HG02852 (cell line): Measurements from ENCODE around the gene FGFBP3.
"Not testable (repeated sequence)": the region's sequence is repeated elsewhere in the genome, so short reads cannot be mapped to it uniquely, and the experiment has no call there.

Source experiments
- ATAC-seq: cut with Tn5 transposase; IDR thresholded peaks from one replicate; pipeline ENCODE4 v1.9.1; 2021; ENCODE audit warnings: mild to moderate bottlenecking, moderate library complexity; ENCODE audit not compliant: unreplicated experiment

Gene FGFBP3

GRCh38 chr10:91901784-91902677 lies 7.3 kb downstream of the FGFBP3 start:
- no peak for ATAC-seq

DNA sequence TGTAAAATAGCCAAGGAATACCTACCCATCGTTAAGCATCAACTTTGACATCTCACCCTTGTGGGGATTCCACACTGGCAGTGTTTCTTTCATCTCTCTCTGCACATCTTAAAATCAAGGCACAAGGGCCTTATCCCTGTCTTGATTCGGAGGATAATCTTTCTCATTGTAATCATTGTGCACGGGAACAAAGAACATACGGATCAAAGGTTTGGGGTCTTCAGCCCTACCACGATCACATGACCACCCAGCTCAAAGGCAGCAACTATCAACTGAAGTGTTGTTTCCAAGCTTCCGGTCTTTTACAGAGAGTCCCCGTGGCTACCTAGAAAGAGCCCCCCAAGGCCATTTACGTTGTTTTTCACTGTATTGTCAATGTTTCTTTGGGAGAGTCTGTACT lies 11.9 kb downstream of the FGFBP3 start:
- ATAC-seq = no peak

- no peak for ATAC-seq
Observed at GRCh38 chr10:91896212-91896756, 13.0 kb downstream of the FGFBP3 start.

DNA sequence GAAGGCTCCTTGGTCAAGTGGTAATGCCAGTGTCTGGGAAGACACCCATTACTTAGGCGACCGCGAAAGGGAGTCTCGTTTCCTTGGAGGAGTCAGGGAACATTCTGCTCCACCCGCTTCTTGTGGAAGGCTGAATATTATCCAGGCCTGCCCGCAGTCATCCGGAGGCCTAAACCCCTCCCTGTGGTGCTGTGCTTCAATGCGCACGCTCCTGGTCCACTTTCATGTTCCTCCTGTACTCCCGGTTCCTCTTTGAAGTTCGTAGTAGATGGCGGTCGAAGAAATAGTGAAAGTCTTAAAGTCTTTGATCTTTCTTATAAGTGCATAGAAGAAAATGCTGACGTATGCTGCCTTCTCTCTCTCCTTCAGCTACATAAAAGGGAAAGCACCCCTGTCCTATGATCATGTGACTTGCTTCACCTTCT lies 15.0 kb downstream of the FGFBP3 start:
- not testable (repeated sequence) for ATAC-seq

DNA sequence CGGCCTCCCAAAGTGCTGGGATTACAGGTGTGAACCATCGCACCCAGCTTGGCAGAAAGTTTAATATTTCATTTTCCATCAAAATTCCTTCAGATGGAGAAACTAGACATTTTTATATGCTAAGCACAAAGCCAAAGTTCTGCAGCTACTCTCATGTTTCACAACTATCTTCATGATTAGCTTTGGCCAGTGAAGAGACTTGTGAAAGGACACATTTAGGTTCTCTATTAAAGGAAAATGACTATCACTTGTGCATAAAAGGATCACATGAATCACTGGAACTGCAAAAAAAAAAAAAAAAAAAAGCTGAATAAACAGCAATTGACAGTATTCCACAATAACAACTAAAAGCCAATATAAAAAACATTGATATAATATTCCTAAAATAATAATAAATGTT lies 16.2 kb downstream of the FGFBP3 start:
- no peak for ATAC-seq

DNA sequence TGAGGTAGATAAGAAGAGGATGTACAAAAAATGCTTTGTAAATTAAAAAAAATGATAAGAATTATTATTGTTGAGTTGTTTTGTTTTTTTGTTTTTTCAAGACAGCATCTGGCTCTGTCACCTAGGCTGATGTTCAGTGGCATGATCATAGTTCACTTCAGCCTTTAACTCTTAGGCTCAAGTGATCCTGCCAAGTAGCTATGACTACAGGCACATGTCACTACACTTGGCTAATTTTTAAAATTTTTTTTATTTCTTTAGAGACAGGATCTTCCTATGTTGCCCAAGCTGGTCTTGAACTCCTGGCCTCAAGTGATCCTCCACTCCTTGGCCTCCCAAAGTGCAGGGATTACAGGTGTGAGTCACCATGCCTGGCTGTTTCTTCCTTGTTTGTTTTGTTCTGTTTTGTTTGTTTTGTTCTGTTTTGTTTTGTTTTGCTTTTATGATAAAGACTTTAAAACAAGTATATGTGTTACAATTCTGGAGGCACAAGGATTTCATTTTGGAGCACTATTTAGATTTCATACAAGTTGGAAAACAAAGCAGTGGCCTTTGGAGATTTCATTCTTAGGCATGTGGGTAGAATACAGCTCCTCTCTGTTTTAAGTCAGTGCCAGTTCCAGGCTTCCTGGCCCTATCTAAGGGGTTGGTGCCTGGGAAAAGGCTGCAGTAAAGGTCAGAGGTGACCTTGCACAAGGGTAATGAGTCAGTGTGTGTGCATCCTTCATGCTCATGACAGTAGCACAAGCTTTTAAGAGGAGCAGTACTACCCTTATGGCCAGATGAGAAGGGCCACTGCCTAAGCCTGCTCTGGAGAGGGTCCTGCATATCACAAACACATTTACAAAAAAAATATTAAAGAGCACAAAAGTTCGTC lies 17.9 kb downstream of the FGFBP3 start:
- no peak for ATAC-seq

- no peak for ATAC-seq
Observed at GRCh38 chr10:91887272-91888076, 21.8 kb downstream of the FGFBP3 start.

DNA sequence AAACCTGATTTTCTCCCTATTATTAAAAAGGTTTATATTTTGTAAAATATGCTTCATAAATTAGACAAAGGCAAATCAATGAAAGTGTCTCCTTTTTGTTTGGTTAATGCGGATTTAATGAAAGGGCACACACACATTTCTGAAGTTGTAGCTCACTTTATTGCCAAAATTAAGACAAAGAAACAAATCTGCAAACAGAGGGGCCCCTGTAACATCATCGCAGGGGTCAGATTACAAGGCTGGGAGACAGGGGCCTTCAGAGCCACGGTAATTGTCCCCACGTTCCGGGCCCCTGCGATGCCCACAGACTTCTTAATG lies 22.4 kb downstream of the FGFBP3 start:
- ATAC-seq = no peak

DNA sequence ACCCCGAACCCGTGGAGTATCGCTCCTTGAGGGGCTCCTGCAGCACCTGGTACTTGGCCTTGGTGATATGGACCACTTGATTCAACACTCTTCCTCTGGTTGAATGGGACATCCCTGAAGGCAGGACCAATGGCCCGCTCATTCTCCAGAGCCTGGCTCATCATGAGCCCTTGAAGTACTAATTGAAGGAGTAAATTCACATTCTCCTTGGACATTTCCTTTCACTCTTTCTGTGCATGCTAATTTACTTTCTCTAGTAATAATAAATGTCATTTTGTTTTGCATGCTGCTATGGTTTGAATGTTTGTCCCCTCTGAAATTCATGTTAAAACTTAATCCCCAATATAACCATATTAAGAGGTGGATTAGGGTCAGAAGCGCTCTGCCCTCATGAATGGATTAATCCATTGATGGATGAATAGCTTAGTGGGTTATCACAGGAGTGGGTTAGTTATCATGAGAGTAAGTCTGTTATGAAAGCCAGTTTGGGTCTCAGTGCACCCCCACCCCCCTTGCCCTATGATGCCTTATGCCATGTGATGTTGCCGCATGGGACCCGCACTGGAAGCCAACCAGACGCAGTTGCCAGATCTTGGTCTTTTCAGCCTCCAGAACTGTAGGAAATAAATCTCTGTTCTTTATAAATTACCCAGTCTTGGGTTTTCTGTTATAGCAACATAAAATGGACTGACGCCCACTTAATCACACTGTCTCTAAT lies 23.8 kb downstream of the FGFBP3 start:
- no peak for ATAC-seq

GRCh38 chr10:91884536-91884935 lies 24.8 kb downstream of the FGFBP3 start:
- ATAC-seq = no peak

GRCh38 chr10:91883549-91884444 lies 25.5 kb downstream of the FGFBP3 start:
- ATAC-seq = no peak

DNA sequence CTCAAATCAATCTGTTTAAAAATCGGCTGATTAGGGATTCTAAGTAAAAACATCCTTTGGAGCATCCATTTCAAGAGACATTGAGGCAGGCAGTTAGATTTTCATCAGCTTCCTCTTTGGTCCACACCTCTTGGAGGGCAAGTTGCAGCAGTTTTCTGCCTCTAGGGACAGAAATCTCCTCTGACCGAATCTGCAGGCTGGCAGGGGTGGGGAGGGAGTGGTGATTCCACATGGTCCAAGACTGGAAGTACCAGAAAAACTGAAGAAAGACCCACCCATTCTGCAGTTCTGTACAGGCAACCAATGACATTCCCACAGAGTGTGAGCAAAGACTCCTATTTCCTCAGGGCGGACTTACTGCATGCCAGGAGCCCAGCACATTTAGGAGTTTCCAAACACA lies 29.0 kb downstream of the FGFBP3 start:
- no peak for ATAC-seq

DNA sequence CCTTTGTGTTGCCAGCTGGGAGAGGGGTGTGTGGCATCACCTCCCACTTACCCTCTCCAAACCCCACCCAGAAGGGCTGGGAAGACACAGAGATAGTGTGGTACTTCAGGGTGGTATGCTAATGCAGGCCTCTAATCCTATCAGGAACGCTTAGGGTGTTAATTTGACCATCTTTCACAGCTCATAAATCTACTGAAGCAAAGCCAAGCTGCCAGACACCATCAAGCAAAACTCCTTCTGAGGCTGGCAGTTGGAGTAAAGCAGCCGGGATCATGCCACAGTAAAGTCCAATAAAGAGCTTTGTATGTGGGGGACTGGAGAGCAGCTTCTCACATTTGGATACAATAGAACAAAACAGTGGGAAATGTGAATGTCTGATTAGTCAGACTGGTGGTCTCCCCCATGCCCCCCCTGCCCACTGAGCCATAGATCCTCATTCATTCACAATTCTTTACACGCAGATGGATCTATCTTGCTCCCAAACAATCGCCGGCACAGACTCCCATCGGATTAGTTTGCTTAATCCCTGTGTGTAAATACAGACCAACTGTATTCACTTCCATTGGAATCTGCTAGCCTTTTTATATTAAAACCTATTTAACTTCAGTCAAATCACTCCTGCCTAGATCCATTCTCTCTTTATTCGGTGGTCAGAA lies 29.6 kb downstream of the FGFBP3 start:
- ATAC-seq = no peak

- ATAC-seq = no peak
Observed at GRCh38 chr10:91875779-91876178, 33.5 kb downstream of the FGFBP3 start.

DNA sequence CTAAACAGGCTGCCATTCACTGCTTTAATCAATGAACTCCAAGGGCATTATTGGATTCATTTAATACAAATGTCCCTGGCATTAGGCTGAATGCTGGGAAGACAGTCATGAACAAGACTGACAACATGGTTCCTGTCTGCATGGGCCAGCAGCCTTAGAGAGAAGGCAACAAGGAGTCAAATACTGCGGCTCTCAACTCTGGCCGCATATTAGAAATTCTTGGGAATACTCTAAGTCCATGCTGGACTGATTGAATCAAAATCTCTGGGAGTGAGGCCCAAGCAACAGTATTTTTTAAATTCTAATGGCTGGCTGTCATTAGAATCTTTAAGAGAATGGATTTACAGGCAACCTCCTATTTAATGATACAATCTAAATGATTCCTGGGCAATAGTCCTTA lies 34.1 kb downstream of the FGFBP3 start:
- no peak for ATAC-seq

- ATAC-seq = no peak
Observed at GRCh38 chr10:91865562-91866081, 43.7 kb downstream of the FGFBP3 start.

DNA sequence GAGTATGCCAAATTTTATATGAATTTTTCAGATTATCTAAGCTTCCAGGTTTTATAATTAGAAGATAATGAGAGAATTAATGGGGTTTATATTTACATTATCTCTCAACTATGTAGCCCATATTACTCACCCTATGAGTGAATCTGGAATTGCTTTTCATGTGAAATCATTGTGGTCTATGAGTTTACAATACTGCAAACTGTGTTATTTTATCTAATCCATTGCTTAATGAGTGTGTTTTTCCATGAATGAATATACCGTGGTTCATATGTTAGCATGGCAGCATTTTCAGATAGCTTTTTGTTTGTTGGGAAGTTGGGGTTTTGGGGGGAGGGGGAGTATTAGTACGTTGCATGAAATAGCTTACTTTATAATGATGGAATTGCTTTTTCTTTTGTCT lies 44.5 kb downstream of the FGFBP3 start:
- no peak for ATAC-seq

GRCh38 chr10:91864099-91864498 lies 45.2 kb downstream of the FGFBP3 start:
- no peak for ATAC-seq

- ATAC-seq = no peak
Observed at GRCh38 chr10:91860885-91861284, 48.4 kb downstream of the FGFBP3 start.
